Muscle layer of colon (tissue), 2 donors: ENCODE data around the gene ARFIP1.
"Not testable (repeated sequence)": the region's sequence is repeated elsewhere in the genome, so short reads cannot be mapped to it uniquely, and the experiment has no call there.

Experiments used
- H3K27ac ChIP-seq: one replicate; pipeline ENCODE4 v1.7.0; 2013; ENCODE audit warnings: low read depth, mild to moderate bottlenecking, low read length, moderate library complexity
- H3K27me3 ChIP-seq, 2 donors: one replicate each; pipeline ENCODE4 v1.7.0; 2013; ENCODE audit warnings: low read length in 2 of 2, mild to moderate bottlenecking in 2 of 2; ENCODE audit not compliant: insufficient read depth in 2 of 2, control insufficient read depth in 1 of 2
- H3K36me3 ChIP-seq: one replicate; pipeline ENCODE4 v1.7.0; 2013; ENCODE audit warnings: mild to moderate bottlenecking, low read length; ENCODE audit not compliant: insufficient read depth
- H3K4me1 ChIP-seq: one replicate; pipeline ENCODE4 v1.7.0; 2013; ENCODE audit warnings: mild to moderate bottlenecking, low read length; ENCODE audit not compliant: insufficient read depth
- H3K4me3 ChIP-seq, 2 donors: one replicate each; pipeline ENCODE4 v1.7.0; 2013; ENCODE audit warnings: low read length in 2 of 2, low read depth in 1 of 2, mild to moderate bottlenecking in 1 of 2, moderate library complexity in 1 of 2
- H3K9ac ChIP-seq: one replicate; pipeline ENCODE4 v1.7.0; 2013; ENCODE audit warnings: low read length
- H3K9me3 ChIP-seq: one replicate; pipeline ENCODE4 v1.7.0; 2013; ENCODE audit warnings: mild to moderate bottlenecking, low read length
- donor health status: abdominal sarcoma.
- donor health status: Adenocarcinoma of cecum.

Gene ARFIP1

GRCh38 chr4:152877868-152878267 lies 98.1 kb downstream of the ARFIP1 start:
- Histone ChIP-seq H3K27ac (no peak overlapping the region), H3K4me3 (no peak overlapping the region), H3K9ac (no peak overlapping the region), H3K9me3 (no peaks in the 10 kb centered on the region), H3K36me3 (peaks cover 6% of the 10 kb centered on the region), H3K27me3 (no peaks in the 10 kb centered on the region), H3K4me1 (no peaks in the 10 kb centered on the region)

GRCh38 chr4:152880263-152880662 lies 100.5 kb downstream of the ARFIP1 start:
- H3K4me1 ChIP-seq = no peaks in the 10 kb centered on the region
- no peaks in the 10 kb centered on the region for H3K27me3 ChIP-seq
- peaks cover 3% of the 10 kb centered on the region for H3K36me3 ChIP-seq
- no peaks in the 10 kb centered on the region for H3K9me3 ChIP-seq
- no peak overlapping the region for H3K27ac ChIP-seq
- H3K9ac ChIP-seq = no peak overlapping the region
- H3K4me3 ChIP-seq = no peak overlapping the region

GRCh38 chr4:152881974-152882373 lies 102.2 kb downstream of the ARFIP1 start:
- Histone ChIP-seq H3K4me3 (no peak overlapping the region), H3K4me1 (no peaks in the 10 kb centered on the region), H3K27ac (no peak overlapping the region), H3K27me3 (no peaks in the 10 kb centered on the region), H3K9ac (no peak overlapping the region), H3K36me3 (peaks cover 3% of the 10 kb centered on the region), H3K9me3 (no peaks in the 10 kb centered on the region)

- no peaks in the 10 kb centered on the region for H3K4me1 ChIP-seq
- H3K27ac ChIP-seq = no peak overlapping the region
- H3K4me3 ChIP-seq = no peak overlapping the region
- H3K9me3 ChIP-seq = no peaks in the 10 kb centered on the region
- H3K27me3 ChIP-seq = no peaks in the 10 kb centered on the region
- no peak overlapping the region for H3K9ac ChIP-seq
- peaks cover 7% of the 10 kb centered on the region for H3K36me3 ChIP-seq
These were observed 105.4 kb downstream of the ARFIP1 start for GRCh38 chr4:152885185-152885584.

- no peak overlapping the region for H3K9ac ChIP-seq
- no peak overlapping the region for H3K4me3 ChIP-seq
- no peaks in the 10 kb centered on the region for H3K27me3 ChIP-seq
- peaks cover 7% of the 10 kb centered on the region for H3K36me3 ChIP-seq
- H3K4me1 ChIP-seq = no peaks in the 10 kb centered on the region
- no peaks in the 10 kb centered on the region for H3K9me3 ChIP-seq
- H3K27ac ChIP-seq = no peak overlapping the region
These were observed 106.4 kb downstream of the ARFIP1 start for GRCh38 chr4:152886201-152886600.

GRCh38 chr4:152887981-152888380 lies 108.2 kb downstream of the ARFIP1 start:
- no peaks in the 10 kb centered on the region for H3K27me3 ChIP-seq
- no peak overlapping the region for H3K4me3 ChIP-seq
- no peak overlapping the region for H3K27ac ChIP-seq
- H3K9ac ChIP-seq = no peak overlapping the region
- H3K36me3 ChIP-seq = peaks cover 9% of the 10 kb centered on the region
- no peaks in the 10 kb centered on the region for H3K9me3 ChIP-seq
- H3K4me1 ChIP-seq = no peaks in the 10 kb centered on the region

GRCh38 chr4:152892974-152893373 lies 113.2 kb downstream of the ARFIP1 start:
- Histone ChIP-seq H3K4me1 (no peaks in the 10 kb centered on the region), H3K36me3 (peaks cover 16% of the 10 kb centered on the region), H3K9me3 (no peaks in the 10 kb centered on the region), H3K4me3 (no peak overlapping the region), H3K27ac (no peak overlapping the region), H3K9ac (no peak overlapping the region), H3K27me3 (no peaks in the 10 kb centered on the region)

GRCh38 chr4:152894673-152895072 lies 114.9 kb downstream of the ARFIP1 start:
- Histone ChIP-seq H3K4me3 (no peak overlapping the region), H3K4me1 (no peaks in the 10 kb centered on the region), H3K36me3 (peaks cover 12% of the 10 kb centered on the region), H3K9ac (no peak overlapping the region), H3K9me3 (no peaks in the 10 kb centered on the region), H3K27ac (no peak overlapping the region), H3K27me3 (no peaks in the 10 kb centered on the region)

- H3K9ac ChIP-seq = no peak overlapping the region
- H3K36me3 ChIP-seq = peaks cover 10% of the 10 kb centered on the region
- H3K9me3 ChIP-seq = no peaks in the 10 kb centered on the region
- H3K4me3 ChIP-seq = no peak overlapping the region
- H3K4me1 ChIP-seq = no peaks in the 10 kb centered on the region
- H3K27me3 ChIP-seq = no peaks in the 10 kb centered on the region
- H3K27ac ChIP-seq = no peak overlapping the region
These were observed 117.1 kb downstream of the ARFIP1 start for GRCh38 chr4:152896811-152897210.

GRCh38 chr4:152898133-152898532 lies 118.4 kb downstream of the ARFIP1 start:
- H3K27me3 ChIP-seq, H3K4me3 ChIP-seq, H3K9ac ChIP-seq, H3K36me3 ChIP-seq, H3K9me3 ChIP-seq, H3K4me1 ChIP-seq, H3K27ac ChIP-seq: not testable (repeated sequence)

- Histone ChIP-seq H3K9ac (no peak overlapping the region), H3K27me3 (no peaks in the 10 kb centered on the region), H3K9me3 (no peaks in the 10 kb centered on the region), H3K36me3 (peaks cover 6% of the 10 kb centered on the region), H3K27ac (no peak overlapping the region), H3K4me1 (no peaks in the 10 kb centered on the region), H3K4me3 (no peak overlapping the region)
These were observed 118.9 kb downstream of the ARFIP1 start for GRCh38 chr4:152898606-152899005.

- Histone ChIP-seq H3K27ac (no peak overlapping the region), H3K9me3 (no peaks in the 10 kb centered on the region), H3K4me1 (no peaks in the 10 kb centered on the region), H3K36me3 (no peaks in the 10 kb centered on the region), H3K9ac (no peak overlapping the region), H3K4me3 (no peak overlapping the region), H3K27me3 (no peaks in the 10 kb centered on the region)
These were observed 120.6 kb downstream of the ARFIP1 start for GRCh38 chr4:152900395-152900794.
